Upper lobe of left lung (tissue), 4 donors: ENCODE measurements around the gene BTBD9.

Experiments
- CTCF ChIP-seq, 6 experiments: fragments of 450-650 bp in 4 of 6; fragments of 200-600 bp in 2 of 6; sonication (generic) in 2 of 6; IDR thresholded peaks; one replicate each; pipeline ENCODE4 v1.5.1; 2016 to 2019; ENCODE audit warnings: antibody characterized with exemption in 6 of 6
- POLR2A ChIP-seq, 4 donors: fragments of 450-650 bp; IDR thresholded peaks; one replicate each; pipeline ENCODE4 v1.5.1; 2016 to 2017; ENCODE audit warnings: antibody characterized with exemption in 4 of 4, mild to moderate bottlenecking in 2 of 4

- TF ChIP-seq CTCF (IDR thresholded peaks at IDR 0.05) (no peak), POLR2A (IDR thresholded peaks at IDR 0.05) (no peak)
Observed at GRCh38 chr6:38311201-38311600, 328.5 kb downstream of the BTBD9 start.
